Neural crest cell (in vitro differentiated cells): ENCODE measurements around the gene CARHSP1. TPM values are rescaled to one million over a fixed set of nuclear protein-coding genes. Genes with fewer than 3 reads are reported as not detected.
A peak's percentile ranks its signal among the peaks of the same experiment; 100 is the strongest.
"Not testable (repeated sequence)": the region's sequence is repeated elsewhere in the genome, so short reads cannot be mapped to it uniquely, and the experiment has no call there.

Source experiments
- DNase-seq: peaks from one replicate; pipeline ENCODE4 v3.0.0; 2021; ENCODE audit warnings: low read depth, mixed read lengths, low spot score
- H3K27ac Mint-ChIP-seq: one replicate; pipeline ENCODE4 v1.8.0; 2021; ENCODE audit warnings: mild to moderate bottlenecking, mixed read lengths; ENCODE audit not compliant: unreplicated experiment
- H3K27me3 Mint-ChIP-seq: 2 replicates; pipeline ENCODE4 v1.8.0; 2021; ENCODE audit warnings: low read depth, mild to moderate bottlenecking, mixed read lengths
- H3K36me3 Mint-ChIP-seq: 2 replicates; pipeline ENCODE4 v1.8.0; 2021; ENCODE audit warnings: low read depth, mild to moderate bottlenecking, mixed read lengths
- H3K4me1 Mint-ChIP-seq: 2 replicates; pipeline ENCODE4 v1.8.0; 2021; ENCODE audit warnings: mixed read lengths
- H3K4me3 Mint-ChIP-seq: one replicate; pipeline ENCODE4 v1.8.0; 2021; ENCODE audit warnings: mild to moderate bottlenecking, mixed read lengths
- H3K9me3 Mint-ChIP-seq: 2 replicates; pipeline ENCODE4 v1.8.0; 2021; ENCODE audit warnings: mixed read lengths
- CTCF ChIP-seq: fragments of 200-600 bp; sonication (generic); conservative IDR thresholded peaks from 2 replicates; pipeline ENCODE4 v1.5.0; 2021; ENCODE audit warnings: antibody characterized with exemption, mild to moderate bottlenecking
- total RNA-seq: library from RNA; stranded (reverse); gene quantifications from 2 replicates; pipeline ENCODE4 v1.2.1, GENCODE V29; 2021

Gene CARHSP1
- total RNA-seq, 1 donor from 2014 or later = 147 TPM

- no peak for TF ChIP-seq CTCF
- Mint-ChIP-seq H3K9me3 (no peaks in the 10 kb centered on the region), H3K27me3 (peaks cover 12% of the 10 kb centered on the region), H3K4me3 (peak within 1 kb of the TSS; percentile 41), H3K4me1 (peaks cover 10% of the 10 kb centered on the region), H3K36me3 (peaks cover 4% of the 10 kb centered on the region), H3K27ac (no peak within 1 kb of the TSS)
- DNase-seq = no peak
These were observed 13.3 kb upstream of the CARHSP1 start, which contains the start of gene LITAFD for GRCh38 chr16:8882041-8882617. LITAFD (plus strand) TSS chr16:8882351; CDS start chr16:8884356, 2,005 bp downstream.

GRCh38 chr16:8880839-8881510 lies 12.2 kb upstream of the CARHSP1 start:
- Mint-ChIP-seq H3K4me1 (peaks cover 6% of the 10 kb centered on the region), H3K9me3 (no peaks in the 10 kb centered on the region), H3K27ac (no peak overlapping the region), H3K27me3 (peaks cover 8% of the 10 kb centered on the region), H3K4me3 (peak overlapping the region; percentile 41), H3K36me3 (no peaks in the 10 kb centered on the region)
- DNase-seq = no peak
- no peak for TF ChIP-seq CTCF

- DNase-seq = no peak
- Mint-ChIP-seq H3K27me3 (peaks cover 2% of the 10 kb centered on the region), H3K9me3 (no peaks in the 10 kb centered on the region), H3K27ac (no peak overlapping the region), H3K4me1 (no peaks in the 10 kb centered on the region), H3K36me3 (no peaks in the 10 kb centered on the region), H3K4me3 (peak overlapping the region; percentile 13)
- TF ChIP-seq CTCF = no peak
These were observed 9.7 kb upstream of the CARHSP1 start for GRCh38 chr16:8878523-8878911.

- DNase-seq = no peak
- Mint-ChIP-seq H3K27me3 (peaks cover 2% of the 10 kb centered on the region), H3K9me3 (no peaks in the 10 kb centered on the region), H3K36me3 (no peaks in the 10 kb centered on the region), H3K4me3 (no peak overlapping the region), H3K4me1 (no peaks in the 10 kb centered on the region), H3K27ac (no peak overlapping the region)
- no peak for TF ChIP-seq CTCF
These were observed 9.2 kb upstream of the CARHSP1 start for GRCh38 chr16:8877894-8878522.

GRCh38 chr16:8875317-8875716 lies 6.5 kb upstream of the CARHSP1 start:
- not testable (repeated sequence) for H3K4me3 Mint-ChIP-seq, H3K27ac Mint-ChIP-seq, H3K4me1 Mint-ChIP-seq, H3K36me3 Mint-ChIP-seq, H3K9me3 Mint-ChIP-seq, DNase-seq, H3K27me3 Mint-ChIP-seq

- no peak overlapping the region for H3K4me3 Mint-ChIP-seq
- peaks cover 12% of the 10 kb centered on the region for H3K4me1 Mint-ChIP-seq
- no peak overlapping the region for H3K27ac Mint-ChIP-seq
These were observed 5.6 kb upstream of the CARHSP1 start for GRCh38 chr16:8874388-8874787.

GRCh38 chr16:8873866-8874195 lies 5.0 kb upstream of the CARHSP1 start:
- not testable (repeated sequence) for H3K27me3 Mint-ChIP-seq, H3K27ac Mint-ChIP-seq, DNase-seq, H3K36me3 Mint-ChIP-seq, H3K9me3 Mint-ChIP-seq
- peak overlapping the region; percentile 27 for H3K4me3 Mint-ChIP-seq
- peaks cover 16% of the 10 kb centered on the region for H3K4me1 Mint-ChIP-seq

More at GRCh38 chr16:8874388-8874787, 5.6 kb upstream of the CARHSP1 start:
- no peak for DNase-seq
- no peak for TF ChIP-seq CTCF
- no peaks in the 10 kb centered on the region for H3K36me3 Mint-ChIP-seq
- H3K27me3 Mint-ChIP-seq = peaks cover 4% of the 10 kb centered on the region
- no peaks in the 10 kb centered on the region for H3K9me3 Mint-ChIP-seq
